Osteocyte (in vitro differentiated cells): Measurements from ENCODE around the gene CASTOR1. TPM values are rescaled to one million over a fixed set of nuclear protein-coding genes. Genes with fewer than 3 reads are reported as not detected.

Source experiments
- DNase-seq: peaks from one replicate; pipeline ENCODE4 v3.0.0; 2021; ENCODE audit warnings: mixed read lengths; ENCODE audit not compliant: unreplicated experiment; ENCODE audit errors: extremely low spot score
- H3K27ac Mint-ChIP-seq: one replicate; pipeline ENCODE4 v1.8.0; 2021; ENCODE audit warnings: mild to moderate bottlenecking, mixed read lengths; ENCODE audit not compliant: unreplicated experiment
- H3K27me3 Mint-ChIP-seq: one replicate; pipeline ENCODE4 v1.8.0; 2021; ENCODE audit warnings: mixed read lengths; ENCODE audit not compliant: unreplicated experiment
- H3K36me3 Mint-ChIP-seq: one replicate; pipeline ENCODE4 v1.8.0; 2021; ENCODE audit warnings: mixed read lengths; ENCODE audit not compliant: unreplicated experiment
- H3K4me1 Mint-ChIP-seq: one replicate; pipeline ENCODE4 v1.8.0; 2021; ENCODE audit warnings: mixed read lengths; ENCODE audit not compliant: unreplicated experiment
- H3K4me3 Mint-ChIP-seq: one replicate; pipeline ENCODE4 v1.8.0; 2021; ENCODE audit warnings: mild to moderate bottlenecking, moderate library complexity, mixed read lengths; ENCODE audit not compliant: unreplicated experiment
- H3K9me3 Mint-ChIP-seq: one replicate; pipeline ENCODE4 v1.8.0; 2021; ENCODE audit warnings: mixed read lengths; ENCODE audit not compliant: unreplicated experiment
- CTCF ChIP-seq: fragments of 200-600 bp; sonication (generic); IDR thresholded peaks from 2 replicates; pipeline ENCODE4 v1.5.0; 2021; ENCODE audit warnings: antibody characterized with exemption, mild to moderate bottlenecking, moderate library complexity
- total RNA-seq: library from RNA; stranded (reverse); gene quantifications from 2 replicates; pipeline ENCODE4 v1.2.1, GENCODE V29; 2021

Gene CASTOR1
- total RNA-seq, 1 donor from 2014 or later: 12.2 TPM

DNA sequence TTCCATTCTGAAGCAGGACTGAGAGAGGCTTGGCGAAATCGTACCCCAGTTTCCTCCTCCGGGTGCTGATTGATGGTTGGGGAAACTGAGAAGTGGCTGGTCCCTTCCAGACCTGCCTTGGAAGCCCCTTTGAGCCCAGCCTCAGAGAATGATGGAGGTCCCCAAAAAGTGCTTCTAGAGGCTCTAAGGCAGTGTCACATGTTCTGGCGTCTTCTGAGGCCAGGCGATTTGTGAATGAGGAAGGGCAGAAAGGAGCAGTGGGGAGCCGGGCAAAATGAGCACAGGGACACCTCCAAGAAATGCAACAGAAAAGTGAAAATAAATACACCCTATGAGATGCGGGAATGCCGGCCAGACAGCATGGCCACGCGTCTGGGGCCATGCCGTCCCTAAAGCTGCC is 41.7 kb downstream of the CASTOR1 start:
- DNase-seq: no peak
- Mint-ChIP-seq H3K27ac (peak overlapping the region; percentile 77), H3K27me3 (no peaks in the 10 kb centered on the region), H3K36me3 (peaks cover 5% of the 10 kb centered on the region), H3K9me3 (no peaks in the 10 kb centered on the region), H3K4me1 (peaks cover 75% of the 10 kb centered on the region), H3K4me3 (peak overlapping the region; percentile 73)
- no peak for TF ChIP-seq CTCF

GRCh38 chr22:30246814-30247376 is 42.4 kb downstream of the CASTOR1 start:
- H3K4me1 Mint-ChIP-seq: peaks cover 74% of the 10 kb centered on the region
- no peak for DNase-seq
- peaks cover 5% of the 10 kb centered on the region for H3K36me3 Mint-ChIP-seq
- H3K9me3 Mint-ChIP-seq: no peaks in the 10 kb centered on the region
- no peaks in the 10 kb centered on the region for H3K27me3 Mint-ChIP-seq
- peak overlapping the region; percentile 73 for H3K4me3 Mint-ChIP-seq
- no peak for TF ChIP-seq CTCF
- H3K27ac Mint-ChIP-seq: peak overlapping the region; percentile 77

DNA sequence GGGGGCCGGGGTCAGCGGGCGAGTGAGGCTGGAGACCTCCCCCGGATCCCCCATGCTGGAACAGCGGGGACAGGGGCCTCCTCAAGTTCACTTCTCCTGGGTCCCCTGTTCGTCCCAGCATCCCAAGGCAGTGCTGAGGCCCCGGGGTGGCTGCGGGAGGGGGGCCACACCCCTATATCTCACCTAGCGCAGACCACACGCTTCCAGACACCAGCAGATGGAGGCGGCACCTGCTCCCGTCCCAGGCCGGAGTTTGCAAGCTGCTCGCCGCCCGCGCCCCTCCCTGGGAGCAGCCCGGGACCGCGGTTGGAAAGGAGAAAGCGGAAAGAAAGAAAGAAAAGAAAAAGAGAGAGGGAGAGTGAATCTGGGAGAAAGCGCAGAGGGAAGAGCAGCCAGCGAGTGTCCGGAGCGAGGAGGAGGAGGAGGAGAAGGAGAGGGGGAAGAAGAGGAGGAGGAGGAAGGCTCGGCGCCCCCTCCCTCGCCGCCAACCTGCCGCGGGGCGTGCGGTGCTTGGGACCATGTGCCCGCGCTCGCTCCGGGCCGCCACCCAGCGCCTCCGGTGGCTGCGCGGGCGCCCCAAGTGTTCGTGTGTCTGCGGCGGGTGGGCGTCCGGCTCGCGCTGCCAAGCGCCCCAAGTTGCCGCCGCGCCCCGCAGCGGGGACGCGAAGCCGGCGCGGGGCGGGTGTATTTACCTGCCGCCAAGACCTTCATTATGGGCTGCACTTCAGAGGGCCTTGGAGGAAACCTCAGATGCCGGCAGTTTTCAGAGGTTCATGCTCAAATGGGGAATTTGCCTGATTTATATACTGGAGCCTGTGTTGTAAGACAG is 43.1 kb downstream of the CASTOR1 start, which contains the start of gene LIF:
TSS of gene LIF (minus strand) at position 775 of the 829 bp plus-strand sequence. CDS start at position 711, 64 bp downstream.
- peak within 1 kb of the TSS; percentile 91 for H3K27ac Mint-ChIP-seq
- H3K36me3 Mint-ChIP-seq: peaks cover 5% of the 10 kb centered on the region
- H3K9me3 Mint-ChIP-seq: no peaks in the 10 kb centered on the region
- peak within 1 kb of the TSS; percentile 88 for H3K4me3 Mint-ChIP-seq
- no peak for DNase-seq
- peak; percentile 39 for TF ChIP-seq CTCF
- peaks cover 73% of the 10 kb centered on the region for H3K4me1 Mint-ChIP-seq
- H3K27me3 Mint-ChIP-seq: no peaks in the 10 kb centered on the region

DNA sequence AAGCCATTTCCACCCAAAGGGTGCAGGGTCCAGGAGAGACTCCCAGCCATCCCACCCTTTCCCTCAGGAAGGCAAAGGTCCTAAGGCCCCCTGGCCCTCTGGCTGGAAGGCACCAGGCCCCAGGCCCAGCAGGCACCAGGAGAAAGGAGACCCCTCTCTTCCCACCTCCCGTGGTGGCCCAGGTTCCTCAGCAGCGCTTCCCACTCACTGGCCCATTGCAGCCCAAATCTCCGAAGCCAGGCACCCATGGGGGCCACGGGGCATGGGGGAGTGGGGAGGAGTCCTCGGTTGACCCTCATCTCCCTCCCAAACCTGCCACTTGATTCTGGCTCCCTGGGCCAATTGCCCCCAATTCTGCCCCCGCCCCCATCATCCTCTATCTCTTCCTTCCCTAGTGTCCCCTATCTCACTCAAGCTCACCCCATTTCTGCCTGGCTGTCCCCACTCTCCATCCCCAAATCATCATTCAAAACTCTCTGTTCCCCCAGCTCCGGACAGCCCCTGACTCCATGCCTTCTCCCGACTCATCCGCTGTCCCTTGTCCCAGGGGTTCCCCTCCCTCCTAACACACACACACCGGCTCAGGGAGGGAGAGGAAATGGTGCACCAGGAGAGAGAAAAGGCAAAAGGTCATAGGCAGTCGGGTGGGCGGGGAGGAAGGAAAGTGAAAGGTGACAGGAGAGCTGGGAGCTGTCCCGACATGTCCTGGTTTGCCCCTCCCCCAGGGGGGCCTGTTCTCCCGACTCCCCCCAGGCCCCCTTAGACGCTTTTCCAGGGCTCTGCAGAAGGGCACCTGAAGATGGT is 43.9 kb downstream of the CASTOR1 start:
- Mint-ChIP-seq H3K4me1 (peaks cover 77% of the 10 kb centered on the region), H3K36me3 (peaks cover 5% of the 10 kb centered on the region), H3K9me3 (no peaks in the 10 kb centered on the region), H3K4me3 (peak overlapping the region; percentile 88), H3K27me3 (no peaks in the 10 kb centered on the region), H3K27ac (peak overlapping the region; percentile 91)
- no peak for TF ChIP-seq CTCF
- DNase-seq: no peak

DNA sequence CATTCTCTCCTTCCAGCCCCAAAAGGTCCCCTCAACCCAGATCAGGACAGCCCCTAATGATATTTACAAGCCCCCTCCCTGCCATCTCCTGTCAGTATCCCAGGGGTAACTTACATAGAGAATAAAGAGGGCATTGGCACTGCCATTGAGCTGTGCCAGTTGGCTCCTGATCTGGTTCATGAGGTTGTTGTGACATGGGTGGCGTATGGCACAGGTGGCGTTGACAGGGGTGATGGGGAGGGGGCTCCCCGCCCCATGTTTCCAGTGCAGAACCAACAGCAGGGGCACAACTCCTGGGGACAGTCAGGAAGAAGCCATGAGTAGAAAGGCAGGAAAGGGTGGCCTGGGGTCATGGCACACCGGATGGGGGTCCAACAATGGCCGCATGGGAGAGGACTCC is 44.7 kb downstream of the CASTOR1 start:
- Mint-ChIP-seq H3K4me1 (peaks cover 74% of the 10 kb centered on the region), H3K9me3 (no peaks in the 10 kb centered on the region), H3K4me3 (peak overlapping the region; percentile 88), H3K36me3 (peaks cover 5% of the 10 kb centered on the region), H3K27ac (peak overlapping the region; percentile 20), H3K27me3 (no peaks in the 10 kb centered on the region)
- no peak for DNase-seq
- no peak for TF ChIP-seq CTCF
